NCI-H2107 (cell line): ENCODE results near the gene ACTN4.

Experiments
- DNase-seq: peaks from one replicate; lab custom pipeline; 2025; lab: John Stamatoyannopoulos, UW

Gene ACTN4

DNA sequence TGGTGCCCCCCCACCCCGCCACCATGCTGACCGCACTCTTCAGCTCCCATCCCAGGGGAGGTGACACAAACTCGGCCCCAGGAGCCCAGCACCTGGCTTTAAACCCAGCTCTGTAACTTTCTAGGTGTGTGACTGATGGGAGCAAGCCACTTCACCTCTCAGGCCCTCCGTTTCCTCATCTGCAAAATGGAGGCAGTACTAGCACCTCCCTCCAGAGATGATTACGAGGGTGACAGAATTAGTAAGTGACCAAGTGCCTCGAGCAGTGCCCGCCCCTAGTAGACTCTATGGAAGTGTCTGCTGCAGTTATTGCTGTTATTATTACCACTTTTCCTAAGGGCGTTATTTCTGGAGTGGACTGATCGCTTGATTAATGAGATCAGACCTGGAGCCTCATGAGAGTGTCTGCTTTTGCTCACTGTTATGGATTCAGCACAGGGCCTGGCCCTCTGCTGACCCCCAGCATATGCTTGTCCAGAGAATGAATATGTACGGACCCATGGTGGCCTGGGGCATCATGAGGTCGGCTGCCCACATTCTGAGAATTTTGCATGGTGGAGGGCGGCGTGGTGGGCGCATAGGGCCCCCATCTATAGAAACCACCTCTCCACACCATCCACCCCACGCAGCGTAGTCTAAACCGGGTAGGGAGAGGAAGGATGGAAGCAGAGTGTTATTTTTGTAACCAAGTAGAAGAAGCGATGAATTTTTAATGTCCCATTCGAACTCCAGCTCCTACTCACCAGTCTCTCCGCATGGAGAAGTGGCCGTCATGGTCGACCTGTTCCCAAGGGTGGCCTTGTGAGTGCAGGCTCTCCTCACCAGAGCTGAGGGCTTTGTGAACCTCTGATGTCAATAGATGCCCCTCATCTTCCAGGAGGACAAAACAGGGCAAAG lies 48.6 kb downstream of the ACTN4 start:
- no peak for DNase-seq

DNA sequence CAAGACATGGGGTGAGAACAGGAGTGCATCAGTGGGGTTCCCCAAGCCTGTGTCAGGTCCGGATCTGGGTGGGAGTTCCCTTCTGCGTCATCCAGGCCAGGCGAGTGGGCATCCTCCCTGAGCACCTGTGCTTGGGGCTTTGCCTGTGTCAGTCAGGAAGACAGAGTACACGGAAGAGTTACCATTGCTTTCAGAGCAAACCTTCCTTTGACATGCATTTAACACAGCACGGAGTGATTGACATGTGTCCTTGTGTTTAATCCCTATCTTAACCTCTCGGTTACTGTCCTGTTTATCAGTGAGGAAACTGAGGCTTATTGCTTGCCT lies 49.2 kb downstream of the ACTN4 start:
- DNase-seq: no peak

DNA sequence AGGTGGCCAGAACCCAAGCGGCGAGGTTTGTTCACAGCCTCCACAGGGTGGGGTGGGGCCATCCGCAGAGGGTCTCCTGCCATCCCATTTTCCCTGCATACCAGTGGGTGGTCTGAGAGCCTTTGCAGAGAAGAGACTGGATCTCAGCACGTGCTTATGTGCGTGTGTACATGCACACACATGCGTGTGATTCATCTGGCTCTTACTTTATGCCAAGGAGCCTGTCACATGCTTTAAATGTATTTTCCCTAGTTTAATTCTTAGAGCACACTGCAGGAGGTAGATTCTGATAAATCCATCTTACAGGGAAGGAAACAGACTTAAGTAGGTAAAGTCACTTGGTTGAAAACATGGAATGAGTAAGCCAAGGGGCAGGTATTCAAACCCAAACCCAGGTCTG lies 49.7 kb downstream of the ACTN4 start:
- DNase-seq: no peak

DNA sequence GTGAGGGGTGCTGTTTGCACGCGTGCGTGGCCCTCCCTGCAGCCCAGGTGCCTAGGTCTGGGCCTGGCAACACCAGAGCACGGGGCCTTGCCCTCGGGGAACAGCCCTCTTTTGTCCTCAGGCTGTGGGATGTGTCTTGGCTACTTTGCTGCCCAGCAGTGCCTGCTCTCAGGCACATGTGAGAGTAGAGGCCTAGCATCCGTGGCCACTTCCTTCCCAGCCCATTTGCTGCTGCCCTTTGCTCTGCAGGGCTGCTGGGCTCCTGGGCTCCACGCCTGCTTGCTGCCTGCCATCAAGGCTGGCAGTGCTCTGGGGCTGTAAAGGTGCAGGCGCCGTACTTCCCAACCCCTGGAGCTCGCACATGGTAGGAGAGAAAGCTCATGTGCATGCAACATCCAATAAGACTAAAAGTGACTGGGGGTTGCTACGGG lies 50.2 kb downstream of the ACTN4 start:
- no peak for DNase-seq

DNA sequence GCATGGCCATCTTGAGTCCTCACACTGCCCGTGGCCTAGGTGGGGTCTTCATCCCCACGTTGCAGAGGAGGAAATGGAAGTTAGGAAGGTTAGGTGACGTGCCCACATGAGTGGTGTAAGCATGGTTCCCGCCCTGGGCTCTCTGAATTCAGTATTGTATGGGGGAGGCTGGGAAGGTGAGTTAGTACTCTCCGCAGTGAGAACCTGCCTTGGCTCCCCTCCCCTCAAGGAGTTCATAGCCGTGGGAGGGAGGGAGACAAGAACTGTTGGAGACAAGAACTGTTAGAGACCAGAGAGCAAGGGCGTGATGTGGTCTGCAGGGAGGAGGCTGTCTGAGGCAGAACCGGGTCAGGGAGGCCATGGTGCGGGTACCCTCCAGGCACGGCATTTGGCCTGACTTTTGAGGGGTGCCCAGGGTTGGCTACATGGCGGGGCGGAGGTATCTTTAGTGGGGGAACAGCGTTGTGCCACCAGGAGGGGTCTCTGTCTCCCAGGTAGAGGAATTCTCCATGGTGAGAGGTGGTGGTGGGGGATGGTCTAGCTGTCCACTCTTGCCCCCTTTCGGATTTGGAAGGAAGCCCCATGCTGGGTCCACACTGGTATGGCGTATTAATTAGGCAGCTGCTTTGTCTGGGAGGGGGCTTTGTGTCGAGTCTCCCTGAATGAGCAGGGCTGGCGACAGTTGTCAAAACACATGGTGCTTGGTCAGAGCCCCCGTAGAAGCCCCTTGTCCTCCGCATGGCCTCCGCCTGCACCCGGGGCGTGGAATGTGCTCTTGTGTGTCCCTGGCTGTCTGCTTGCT lies 51.0 kb downstream of the ACTN4 start:
- no peak for DNase-seq

DNA sequence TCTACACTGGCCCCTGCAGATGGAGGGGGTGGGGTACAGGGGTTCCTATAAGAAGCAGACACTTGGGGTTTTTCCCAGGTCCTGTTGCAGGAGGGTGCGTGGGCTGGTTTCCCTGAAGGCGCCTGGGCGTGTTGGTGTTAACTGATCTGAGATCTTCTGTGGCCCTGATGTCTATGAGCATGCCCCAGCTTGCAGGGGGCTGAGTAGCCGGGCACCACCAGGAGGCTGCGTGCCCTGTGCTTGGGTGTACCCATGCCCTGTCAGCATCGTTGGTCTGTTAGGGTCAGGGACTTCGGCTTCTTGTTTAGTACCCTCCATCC lies 51.5 kb downstream of the ACTN4 start:
- no peak for DNase-seq

DNA sequence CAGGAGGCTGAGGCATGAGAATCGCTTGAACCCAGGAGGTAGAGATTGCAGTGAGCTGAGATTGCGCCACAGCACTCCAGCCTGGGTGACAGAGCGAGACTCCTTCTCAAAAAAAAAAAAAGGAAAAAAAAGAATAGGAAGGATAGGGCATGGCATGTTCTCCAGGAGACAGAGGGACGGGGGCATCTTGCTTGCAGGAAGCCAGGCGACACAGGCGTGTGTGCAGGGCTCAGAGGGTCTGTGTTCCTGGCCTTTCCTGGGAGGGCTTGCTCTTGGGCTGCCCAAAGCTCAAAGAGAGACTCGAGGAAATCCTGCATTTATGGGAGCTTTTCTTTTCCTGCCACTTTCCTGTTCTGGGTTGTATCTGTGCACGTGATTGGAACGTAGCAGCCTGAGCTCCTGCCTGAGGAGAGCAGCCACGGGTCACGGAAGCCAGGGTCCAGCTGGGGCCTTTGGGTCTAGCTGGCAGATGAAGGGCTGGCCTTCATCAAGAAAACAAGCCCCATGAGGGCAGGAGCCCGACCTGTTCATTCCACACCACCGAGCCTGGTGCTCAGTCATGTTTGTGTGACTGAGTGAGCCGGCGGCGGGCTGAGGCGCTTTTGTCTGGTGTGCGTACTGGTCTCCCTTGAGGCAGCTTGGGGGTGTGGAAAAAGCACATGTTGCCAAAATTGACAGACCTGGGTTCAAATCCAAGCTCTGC lies 52.3 kb downstream of the ACTN4 start:
- DNase-seq: no peak

DNA sequence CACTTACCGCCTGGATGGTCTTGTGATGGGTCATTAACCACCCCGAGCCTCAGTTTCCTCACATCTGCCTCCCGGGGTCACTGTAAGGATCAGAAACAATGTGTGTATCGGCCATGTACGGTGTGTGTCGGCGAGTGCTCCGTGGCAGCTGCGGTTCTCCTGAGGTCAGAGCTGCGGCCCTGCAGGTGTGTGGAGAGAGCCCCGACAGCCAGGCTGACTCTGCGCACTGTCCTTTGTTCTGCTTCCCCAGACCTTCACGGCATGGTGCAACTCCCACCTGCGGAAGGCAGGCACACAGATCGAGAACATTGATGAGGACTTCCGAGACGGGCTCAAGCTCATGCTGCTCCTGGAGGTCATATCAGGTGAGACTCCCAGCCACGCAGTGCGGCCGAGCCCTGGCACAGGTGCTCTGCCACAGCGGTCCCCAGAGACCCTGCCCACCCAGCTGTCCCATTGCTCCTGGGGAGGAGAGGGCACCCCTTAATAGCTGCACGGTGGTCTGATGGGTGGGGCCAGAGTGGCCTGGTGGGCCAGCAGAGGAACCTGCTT lies 53.0 kb downstream of the ACTN4 start:
- DNase-seq: no peak

DNA sequence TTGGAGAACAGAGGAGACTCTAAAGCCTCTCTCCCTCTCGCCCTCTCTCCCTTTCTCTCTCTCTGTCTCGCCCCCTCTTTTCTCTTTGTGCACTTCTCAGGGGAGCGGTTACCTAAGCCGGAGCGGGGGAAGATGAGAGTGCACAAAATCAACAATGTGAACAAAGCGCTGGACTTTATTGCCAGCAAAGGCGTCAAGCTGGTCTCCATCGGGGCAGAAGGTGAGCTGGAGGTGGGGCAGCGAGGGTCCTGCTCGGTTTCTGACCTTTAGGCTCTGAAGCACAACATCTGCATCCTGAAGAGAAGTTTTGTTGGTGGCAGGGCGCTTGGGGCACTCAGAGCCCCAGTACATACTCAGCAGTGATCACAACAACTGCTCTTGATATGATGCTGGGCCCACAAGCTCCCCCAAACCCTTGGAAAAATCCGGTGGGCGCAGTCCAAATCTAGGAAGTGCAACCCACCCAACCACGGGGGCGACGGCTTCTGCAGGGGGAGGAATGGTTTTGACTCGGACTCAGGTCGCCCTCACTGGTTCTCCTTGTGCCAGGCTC lies 53.5 kb downstream of the ACTN4 start:
- peak; percentile 37 for DNase-seq

DNA sequence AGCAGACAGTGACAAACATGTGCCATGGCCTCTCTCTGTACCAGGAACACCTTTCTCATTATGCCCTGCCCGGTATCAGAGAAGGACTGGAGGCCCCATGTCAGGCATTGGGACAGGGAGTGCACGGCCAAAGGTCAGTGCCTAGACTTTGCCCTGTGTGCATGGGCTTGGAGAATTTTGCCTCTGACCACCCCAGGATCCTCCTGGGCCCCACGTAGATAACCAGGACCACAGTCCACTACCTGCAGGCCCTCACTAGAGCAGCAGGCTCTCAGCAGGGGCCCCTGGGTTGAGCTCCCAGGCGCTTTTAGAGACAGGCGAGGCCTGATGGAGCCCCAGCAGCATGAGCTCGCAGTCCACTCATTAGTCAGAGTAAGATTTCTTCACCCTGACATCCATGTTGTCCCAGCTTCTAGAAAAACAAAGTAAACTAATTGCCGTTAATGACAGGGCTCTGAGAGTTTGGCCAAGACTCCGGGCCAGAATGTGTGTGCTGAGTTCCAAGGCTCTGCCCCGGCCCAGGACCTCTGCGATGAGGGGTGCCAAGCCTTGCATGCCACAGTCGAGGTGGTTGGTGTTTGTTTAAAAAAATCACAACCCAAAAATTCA lies 54.1 kb downstream of the ACTN4 start:
- no peak for DNase-seq

DNA sequence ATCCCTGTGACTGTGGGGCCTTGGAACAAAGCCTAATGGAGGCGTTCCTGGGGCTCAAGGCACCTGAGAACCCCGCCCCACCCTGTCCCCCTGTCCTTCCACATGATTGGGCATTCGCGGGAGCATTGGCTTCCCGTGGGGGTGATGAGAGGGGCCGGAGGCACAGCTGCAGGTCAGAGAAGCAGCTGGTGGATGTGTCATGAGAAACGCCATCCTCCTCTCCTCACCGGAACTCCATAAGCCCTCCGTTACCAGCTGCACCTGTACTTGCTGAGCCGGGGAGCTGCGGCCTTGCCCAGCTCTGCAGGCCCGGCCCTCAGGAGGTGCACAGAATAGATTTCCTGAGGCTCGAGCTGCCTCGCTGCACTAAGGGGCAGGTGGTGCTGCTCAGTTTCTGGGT lies 54.8 kb downstream of the ACTN4 start:
- DNase-seq: no peak

DNA sequence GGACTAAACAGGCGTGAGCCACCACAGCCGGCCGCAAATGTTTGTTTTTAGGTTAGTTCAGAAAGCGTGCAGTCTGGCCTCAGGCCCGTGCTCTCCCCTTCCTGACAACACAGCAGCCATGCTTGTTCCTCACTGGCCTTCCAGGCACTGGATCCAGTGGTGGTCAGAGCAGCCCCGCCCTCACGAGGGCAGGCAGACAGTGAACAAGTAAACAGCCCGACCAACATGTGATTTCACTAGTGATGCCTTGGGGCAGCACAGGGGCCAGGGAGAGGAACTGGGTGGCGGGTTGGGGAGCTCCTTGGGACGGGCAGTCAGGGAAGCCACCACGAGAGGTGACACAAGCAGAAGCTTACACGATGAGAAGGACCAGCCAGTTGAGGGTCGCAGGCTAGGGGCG lies 56.1 kb downstream of the ACTN4 start:
- no peak for DNase-seq

DNA sequence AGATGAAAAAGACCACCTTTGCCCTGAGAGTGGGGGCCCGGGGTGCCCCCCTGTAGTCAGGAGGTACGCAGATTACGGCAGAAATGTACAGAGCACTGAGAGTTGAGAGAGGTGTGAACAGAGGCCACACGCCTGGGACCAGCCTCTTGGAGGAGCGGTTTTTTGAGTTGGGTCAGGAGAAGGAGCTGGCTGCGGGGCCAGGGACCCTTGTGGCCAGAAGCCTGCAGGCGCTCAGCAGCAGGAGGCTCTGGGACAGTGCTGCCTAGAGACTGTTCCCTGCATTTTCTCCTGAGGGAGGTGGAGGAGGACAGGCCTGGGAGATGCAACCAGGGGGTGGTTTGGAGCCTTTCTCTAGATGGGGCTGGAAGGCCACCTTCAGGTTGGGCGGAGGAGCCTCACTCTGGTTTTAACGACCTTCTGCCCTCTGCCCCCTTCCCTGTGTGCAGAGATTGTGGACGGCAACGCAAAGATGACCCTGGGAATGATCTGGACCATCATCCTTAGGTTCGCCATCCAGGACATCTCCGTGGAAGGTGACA lies 57.1 kb downstream of the ACTN4 start:
- no peak for DNase-seq

DNA sequence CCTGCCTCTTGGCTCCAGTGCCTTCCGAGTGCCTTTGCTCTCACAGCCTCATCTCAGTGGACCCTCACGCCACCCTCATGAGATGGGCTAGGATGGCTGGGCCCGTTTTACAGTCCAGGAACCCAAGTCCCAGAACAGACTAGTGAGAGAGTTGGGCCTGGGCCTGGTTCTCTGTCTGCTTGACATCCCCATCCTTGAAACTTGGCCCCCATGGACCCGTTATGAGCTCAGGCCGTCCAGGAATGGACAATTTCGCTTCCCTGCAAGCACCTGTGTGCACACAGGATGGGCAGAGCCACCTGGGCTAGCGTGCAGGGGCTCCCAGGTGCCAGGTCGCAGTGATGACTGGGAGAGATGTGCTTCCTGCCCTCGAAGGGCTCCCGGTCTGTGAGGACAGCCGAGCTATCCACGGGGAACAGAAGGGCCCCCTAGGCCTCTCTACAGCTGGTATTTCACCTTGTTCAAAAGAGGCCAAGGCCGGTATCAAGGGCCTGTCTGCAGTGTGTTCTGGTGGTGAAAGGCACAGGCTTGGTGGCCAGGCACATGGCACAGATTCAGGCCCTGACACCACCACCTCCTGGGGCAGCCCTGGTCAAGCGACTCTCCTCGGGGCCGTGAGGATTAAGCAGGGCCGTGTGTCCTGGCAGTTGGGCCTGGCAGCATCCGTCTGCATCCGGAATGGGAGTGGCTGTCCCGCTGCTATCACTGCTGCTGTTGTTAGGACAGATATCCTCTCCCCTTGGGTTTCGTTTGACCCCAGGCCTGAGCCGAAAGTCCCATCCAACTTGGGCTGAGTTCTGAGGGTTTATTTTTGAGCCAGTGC lies 58.0 kb downstream of the ACTN4 start:
- DNase-seq: no peak

DNA sequence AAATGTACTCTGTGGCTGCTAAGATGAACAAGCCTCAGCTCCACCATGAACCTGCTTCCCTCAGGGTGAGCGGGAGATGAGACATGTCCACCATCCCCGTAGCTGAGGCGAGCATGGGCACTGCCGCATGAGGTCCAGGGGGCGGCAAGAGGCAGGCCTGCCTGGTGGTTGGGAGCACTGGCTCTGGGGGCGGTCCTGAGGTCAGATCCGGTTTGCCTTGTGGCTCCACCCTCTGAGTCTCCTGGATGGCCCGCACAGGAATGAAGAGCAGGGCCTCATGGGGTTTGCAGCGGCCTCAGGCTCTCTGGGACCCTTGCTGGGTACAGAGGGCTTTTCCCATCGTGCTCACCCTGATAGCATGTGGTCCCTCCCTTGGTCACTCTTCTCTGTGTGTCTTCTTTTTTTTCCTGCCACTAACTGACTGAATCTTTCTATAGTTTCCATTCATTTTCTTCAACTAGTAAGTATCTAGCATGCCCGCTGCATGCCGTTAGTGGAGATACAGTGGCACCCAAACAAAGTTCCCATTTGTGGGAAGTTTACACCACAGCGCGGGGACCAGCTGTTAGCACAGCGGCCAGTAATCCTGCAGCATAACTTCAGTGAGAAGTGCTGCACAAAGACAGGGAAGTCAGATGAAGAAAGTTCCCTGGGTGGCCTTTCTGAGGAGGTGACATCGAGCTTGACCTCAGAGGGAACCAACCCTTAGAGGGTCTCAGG lies 59.5 kb downstream of the ACTN4 start:
- no peak for DNase-seq

DNA sequence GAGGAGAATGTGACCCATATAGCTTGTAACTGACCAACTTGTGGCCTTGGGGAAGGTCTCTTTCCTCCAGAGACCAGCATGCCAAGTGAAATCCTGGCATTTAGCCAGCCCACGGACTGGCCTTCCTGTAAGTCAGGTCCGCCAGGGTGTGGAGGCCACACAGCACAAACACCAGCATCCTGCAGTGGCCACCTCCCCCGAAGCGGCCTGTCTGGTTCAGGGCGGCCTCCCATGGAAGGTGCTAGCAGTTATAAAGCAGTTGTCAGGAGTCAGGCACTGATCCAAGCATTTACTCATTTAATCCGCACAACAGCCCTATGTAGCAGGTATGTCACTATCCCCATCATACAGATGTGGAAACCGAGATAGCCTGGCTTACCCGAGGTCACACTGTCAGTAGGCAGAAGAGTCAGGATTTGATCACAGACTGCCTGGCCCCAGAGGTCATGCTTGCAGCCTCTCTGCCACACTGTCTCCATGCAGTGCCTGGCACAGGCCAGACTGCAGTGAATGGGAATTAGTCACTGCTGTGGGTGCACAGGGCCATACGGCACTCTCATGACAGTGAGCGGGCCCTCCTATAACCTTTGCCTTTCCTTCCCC lies 60.2 kb downstream of the ACTN4 start:
- no peak for DNase-seq

DNA sequence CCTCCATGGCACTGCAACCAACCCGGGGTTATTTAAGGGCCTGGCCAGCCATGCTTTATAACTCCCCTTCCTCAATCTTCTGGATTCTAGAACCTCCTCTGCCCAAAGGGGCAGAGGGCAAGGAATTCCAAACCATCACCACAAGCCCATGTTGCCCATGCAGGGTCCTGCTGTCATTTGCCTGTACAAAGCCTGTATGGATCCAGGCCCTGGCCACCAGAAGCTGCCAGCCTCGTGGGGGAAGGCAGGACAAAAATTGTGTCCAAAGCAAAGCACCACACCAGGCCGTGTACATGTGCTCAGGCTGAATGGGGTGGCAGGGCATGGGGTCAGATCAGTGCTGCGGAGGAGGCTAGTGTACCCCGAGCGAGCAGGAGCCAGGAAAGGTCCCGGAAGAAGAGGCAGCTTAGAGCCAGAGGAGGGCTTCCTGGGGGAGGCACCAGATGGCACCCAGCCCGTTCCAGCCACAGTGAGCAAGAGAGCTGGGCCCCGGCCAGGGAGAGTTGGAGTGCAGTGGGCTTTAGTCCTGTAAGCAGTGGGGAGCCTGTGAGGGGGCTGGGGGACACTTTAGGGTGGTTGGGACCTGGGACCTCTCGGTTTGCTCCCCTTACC lies 61.1 kb downstream of the ACTN4 start:
- DNase-seq: no peak

DNA sequence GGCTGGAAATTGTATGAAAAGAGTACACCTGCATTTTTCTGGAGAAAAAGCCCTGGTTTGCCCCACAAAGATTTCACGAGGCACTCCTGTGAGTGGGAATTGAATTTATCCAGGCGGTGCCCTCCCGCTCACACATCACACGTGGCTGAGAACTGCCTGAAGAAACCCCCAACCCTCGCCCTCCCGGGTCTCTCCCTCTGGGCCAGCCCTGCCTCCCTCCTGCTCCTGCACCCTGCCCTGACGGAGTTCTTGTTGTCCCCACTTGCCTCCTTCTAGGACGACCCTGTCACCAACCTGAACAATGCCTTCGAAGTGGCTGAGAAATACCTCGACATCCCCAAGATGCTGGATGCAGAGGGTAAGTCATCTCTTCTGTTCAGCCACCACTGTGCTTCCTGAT lies 61.7 kb downstream of the ACTN4 start:
- DNase-seq: no peak
